SK-N-SH (cell line): Measurements from ENCODE around the gene ITGA5. TPM values are rescaled to one million over a fixed set of nuclear protein-coding genes. Genes with fewer than 3 reads are reported as not detected.

Source experiments
- CTCF ChIA-PET: fragments of 300-600, 350-600 bp; formaldehyde crosslinking; extraction: SDS; loops from one replicate; lab custom pipeline; 2021; lab: Yijun Ruan, JAX
- POLR2A ChIA-PET: fragments of 350-600 bp; sonication (Branson Sonifier 250); formaldehyde crosslinking; extraction: SDS; loops from one replicate; lab custom pipeline; 2020; ENCODE audit warnings: antibody characterized with exemption, inconsistent platforms; lab: Yijun Ruan, JAX
- DNase-seq: peaks from one replicate; pipeline ENCODE4 v3.0.0; 2012
- H2AFZ ChIP-seq: fragments of 200-600 bp; sonication (generic); 2 replicates; pipeline ENCODE4 v1.8.1; 2016; ENCODE audit warnings: antibody characterized with exemption, mild to moderate bottlenecking, low read depth
- H3F3A ChIP-seq: fragments of 200-600 bp; sonication (generic); replicated peaks from 2 replicates; pipeline ENCODE3; 2016; ENCODE audit warnings: antibody characterized with exemption, mild to moderate bottlenecking; ENCODE audit not compliant: insufficient read depth
- H3K27ac ChIP-seq, 2 experiments: fragments of 200-500 bp in 1 of 2; fragments of 200-600 bp in 1 of 2; sonication (Bioruptor generic) in 1 of 2; sonication (generic), shearing (Covaris generic) in 1 of 2; 2 replicates each; pipeline versions ENCODE4 v1.5.1 to v1.6.1; 2014 to 2016; ENCODE audit warnings: low read depth in 2 of 2, inconsistent platforms in 1 of 2, low read length in 1 of 2, mild to moderate bottlenecking in 1 of 2, mixed read lengths in 1 of 2
- H3K27me3 ChIP-seq: fragments of 200-600 bp; sonication (generic), shearing (Covaris generic); 2 replicates; pipeline ENCODE4 v1.6.1; 2016; ENCODE audit warnings: mixed run types; ENCODE audit not compliant: insufficient read depth
- H3K36me3 ChIP-seq, 2 experiments: fragments of 200-500 bp in 1 of 2; fragments of 200-600 bp in 1 of 2; sonication (Bioruptor generic) in 1 of 2; sonication (generic) in 1 of 2; replicated peaks in 1 of 2; 2 replicates each; pipeline versions ENCODE3 to v1.5.1; 2014 to 2016; ENCODE audit warnings: low read length in 1 of 2, mild to moderate bottlenecking in 1 of 2; ENCODE audit not compliant: insufficient read depth in 2 of 2, control insufficient read depth in 1 of 2
- H3K4me1 ChIP-seq, 2 experiments: fragments of 200-500 bp in 1 of 2; fragments of 200-600 bp in 1 of 2; sonication (Bioruptor generic) in 1 of 2; sonication (generic), shearing (Covaris generic) in 1 of 2; 2 replicates each; pipeline versions ENCODE4 v1.5.1 to v1.6.1; 2014 to 2016; ENCODE audit warnings: low read depth in 1 of 2, low read length in 1 of 2, mixed run types in 1 of 2; ENCODE audit not compliant: insufficient read depth in 2 of 2, control insufficient read depth in 1 of 2
- H3K4me2 ChIP-seq: fragments of 200-600 bp; sonication (generic), shearing (Covaris generic); 2 replicates; pipeline ENCODE4 v1.6.1; 2017; ENCODE audit warnings: mixed run types
- H3K4me3 ChIP-seq, 2 experiments: fragments of 200-500 bp in 1 of 2; fragments of 200-600 bp in 1 of 2; sonication (Bioruptor generic) in 1 of 2; sonication (generic), shearing (Covaris generic) in 1 of 2; 2 replicates each; pipeline versions ENCODE4 v1.5.1 to v1.8.1; 2014 to 2016; ENCODE audit warnings: low read depth in 2 of 2, inconsistent platforms in 1 of 2, low read length in 1 of 2, mild to moderate bottlenecking in 1 of 2, mixed read lengths in 1 of 2, moderate library complexity in 1 of 2
- H3K79me2 ChIP-seq: fragments of 200-600 bp; sonication (generic); 2 replicates; pipeline ENCODE4 v1.8.1; 2017; ENCODE audit warnings: mild to moderate bottlenecking; ENCODE audit not compliant: insufficient read depth
- H3K9ac ChIP-seq: fragments of 200-600 bp; sonication (generic); 2 replicates; pipeline ENCODE4 v1.6.1; 2017; ENCODE audit warnings: mixed run types
- H3K9me2 ChIP-seq: fragments of 200-600 bp; sonication (generic); 2 replicates; pipeline ENCODE4 v1.6.1; 2017; ENCODE audit warnings: mixed run types
- H3K9me3 ChIP-seq: fragments of 200-600 bp; sonication (generic); 2 replicates; pipeline ENCODE4 v1.6.1; 2017; ENCODE audit warnings: mixed run types, mild to moderate bottlenecking, moderate library complexity
- H4K20me1 ChIP-seq: fragments of 200-600 bp; sonication (generic); 2 replicates; pipeline ENCODE4 v1.6.1; 2017; ENCODE audit warnings: mild to moderate bottlenecking, mixed run types; ENCODE audit not compliant: insufficient read depth
- CHD2 ChIP-seq: fragments of 150-350 bp; IDR thresholded peaks from 2 replicates; pipeline ENCODE4 v1.6.1; 2018; ENCODE audit warnings: low read length; ENCODE audit not compliant: partially characterized antibody
- ELF1 ChIP-seq: IDR thresholded peaks from 2 replicates; pipeline ENCODE4 v1.4.0; 2012
- FOXM1 ChIP-seq: IDR thresholded peaks from 2 replicates; pipeline ENCODE4 v1.4.0; 2012; ENCODE audit warnings: low read depth, mild to moderate bottlenecking
- GABPA ChIP-seq: IDR thresholded peaks from 2 replicates; pipeline ENCODE4 v1.4.0; 2012; ENCODE audit warnings: low read depth, mild to moderate bottlenecking
- GATA2 ChIP-seq: sonication (generic); formaldehyde crosslinking; IDR thresholded peaks from 2 replicates; pipeline ENCODE4 v1.5.0; 2020; ENCODE audit warnings: mild to moderate bottlenecking, missing genetic modification reagents
- MEF2A ChIP-seq: IDR thresholded peaks from 2 replicates; pipeline ENCODE4 v1.4.0; 2012; ENCODE audit warnings: low read depth, borderline replicate concordance
- MXI1 ChIP-seq: IDR thresholded peaks from 2 replicates; pipeline ENCODE4 v1.6.1; 2012; ENCODE audit warnings: mild to moderate bottlenecking, low read depth, low read length, improper control_type of control experiment
- NFIC ChIP-seq: IDR thresholded peaks from 2 replicates; pipeline ENCODE4 v1.4.0; 2012; ENCODE audit warnings: borderline replicate concordance
- PBX3 ChIP-seq: IDR thresholded peaks from 2 replicates; pipeline ENCODE4; 2012
- RAD21 ChIP-seq: IDR thresholded peaks from 2 replicates; pipeline ENCODE4 v1.6.1; 2012; ENCODE audit warnings: mild to moderate bottlenecking, low read length
- REST ChIP-seq: IDR thresholded peaks from 2 replicates; pipeline ENCODE4 v1.6.1; 2012; ENCODE audit warnings: mild to moderate bottlenecking, low read depth, low read length, moderate library complexity
- RFX5 ChIP-seq: IDR thresholded peaks from 2 replicates; pipeline ENCODE4 v1.6.1; 2012; ENCODE audit warnings: mild to moderate bottlenecking, improper control_type of control experiment, low read length
- SIN3A ChIP-seq: IDR thresholded peaks from 2 replicates; pipeline ENCODE4 v1.6.1; 2012; ENCODE audit warnings: low read depth, mild to moderate bottlenecking, low read length, moderate library complexity, borderline replicate concordance
- SMC3 ChIP-seq: IDR thresholded peaks from 2 replicates; pipeline ENCODE4 v1.6.1; 2012; ENCODE audit warnings: low read depth, low read length, improper control_type of control experiment
- TAF1 ChIP-seq: IDR thresholded peaks from 2 replicates; pipeline ENCODE4 v1.6.1; 2012; ENCODE audit warnings: low read depth, mild to moderate bottlenecking, low read length, moderate library complexity, borderline replicate concordance
- TCF12 ChIP-seq: IDR thresholded peaks from 2 replicates; pipeline ENCODE4 v1.4.0; 2012
- USF1 ChIP-seq: IDR thresholded peaks from 2 replicates; pipeline ENCODE4 v1.4.0; 2012; ENCODE audit warnings: low read depth, borderline replicate concordance
- WGBS: methylation state at CpG from one replicate; pipeline ENCODE4 v1.1.6; 2017; ENCODE audit warnings: low lambda C conversion rate; 5-methylcytosine and 5-hydroxymethylcytosine counted together
- polyA plus RNA-seq, 3 experiments: library from polyadenylated mRNA; depleted of rRNA; stranded (reverse); fragments of >200 nt; gene quantifications; 2 replicates each; pipeline ENCODE4 v1.2.3, GENCODE V29; 2012
- TF ChIP-seq, protein P1 (sequence below): fragments of 150-350 bp; IDR thresholded peaks from 2 replicates; pipeline ENCODE4 v1.6.1; 2016; ENCODE audit warnings: mild to moderate bottlenecking, low read depth, low read length

The ITGA5 gene
- polyA plus RNA-seq, 1 of the 3 experiments (the other 2 are of a cell fraction), result 52.5 TPM

DNA sequence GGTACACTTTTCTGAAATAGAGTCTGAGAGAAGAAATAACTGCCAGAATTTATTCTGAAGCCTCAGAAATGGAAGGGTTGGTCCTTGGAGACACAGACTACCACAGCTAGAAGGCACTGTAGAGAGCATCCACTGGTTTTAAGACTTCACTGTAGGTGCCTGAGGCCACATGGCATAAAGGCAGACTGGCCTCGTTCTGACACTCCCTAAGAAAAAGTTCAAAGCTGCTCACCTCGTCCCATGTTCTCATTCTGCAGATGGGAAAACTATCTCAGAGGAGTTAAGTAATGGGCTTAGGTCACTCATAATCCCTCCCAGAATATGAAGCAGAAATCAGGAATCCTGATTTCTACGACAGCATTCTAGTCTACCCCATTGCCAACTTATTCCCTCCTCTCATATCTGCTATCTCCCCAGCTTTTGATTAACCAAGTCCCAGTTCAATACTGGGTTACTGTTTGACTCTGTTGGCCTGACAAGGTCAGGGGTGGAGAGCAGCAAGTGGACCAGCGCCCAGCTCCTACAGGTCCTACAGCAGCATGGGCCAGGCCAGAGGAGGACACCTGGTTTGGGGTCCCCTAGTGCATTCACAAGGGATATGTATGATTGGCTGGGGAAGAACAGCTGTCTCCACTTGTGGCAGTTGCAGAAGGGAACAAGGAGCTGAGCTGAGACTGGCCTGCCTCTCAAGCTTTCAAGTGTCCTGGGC, 3.7 kb downstream of the ITGA5 start:
- Histone ChIP-seq H3K4me3 (no peak overlapping the region), H3F3A (peaks cover 28% of the 10 kb centered on the region), H3K27me3 (no peaks in the 10 kb centered on the region), H4K20me1 (no peaks in the 10 kb centered on the region), H3K9me3 (no peaks in the 10 kb centered on the region), H3K4me2 (no peak overlapping the region), H2AFZ (no peak overlapping the region), H3K79me2 (peaks cover 81% of the 10 kb centered on the region), H3K4me1 (peaks cover 0 to 45% of the 10 kb centered on the region in 2 experiments; a peak in 3 of 4 replicates), H3K9ac (no peak overlapping the region), H3K27ac (no peak overlapping the region), H3K9me2 (no peaks in the 10 kb centered on the region), H3K36me3 (no peaks in the 10 kb centered on the region)
- ChIA-PET CTCF (interaction anchor here (0.7 to 11.8 kb wide), 7 partner anchors 10 to 112 kb away, joined by 3 to 125 read pairs (median 4); no protein-coding TSS in a partner anchor), POLR2A (interaction anchor here (1.2 kb wide), 1 partner anchor 13 kb away, joined by 3 read pairs; no protein-coding TSS in a partner anchor)
- TF ChIP-seq RAD21 (no peak), ELF1 (no peak), CHD2 (no peak), REST (no peak), PBX3 (no peak), TAF1 (no peak), USF1 (no peak), MEF2A (no peak), RFX5 (no peak), FOXM1 (no peak), SIN3A (no peak), SMC3 (no peak), GATA2 (CRISPR knock-in tag) (no peak), TCF12 (no peak), MXI1 (no peak), NFIC (no peak), GABPA (no peak)
- TF ChIP-seq, protein P1, sequence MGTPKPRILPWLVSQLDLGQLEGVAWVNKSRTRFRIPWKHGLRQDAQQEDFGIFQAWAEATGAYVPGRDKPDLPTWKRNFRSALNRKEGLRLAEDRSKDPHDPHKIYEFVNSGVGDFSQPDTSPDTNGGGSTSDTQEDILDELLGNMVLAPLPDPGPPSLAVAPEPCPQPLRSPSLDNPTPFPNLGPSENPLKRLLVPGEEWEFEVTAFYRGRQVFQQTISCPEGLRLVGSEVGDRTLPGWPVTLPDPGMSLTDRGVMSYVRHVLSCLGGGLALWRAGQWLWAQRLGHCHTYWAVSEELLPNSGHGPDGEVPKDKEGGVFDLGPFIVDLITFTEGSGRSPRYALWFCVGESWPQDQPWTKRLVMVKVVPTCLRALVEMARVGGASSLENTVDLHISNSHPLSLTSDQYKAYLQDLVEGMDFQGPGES, result no peak
- 89% methylated on average over 4 of the region's 4 CpGs for WGBS
- DNase-seq, result no peak
